Peyer's patch (tissue), 4 donors: ENCODE data around the gene PINLYP. TPM values are rescaled to one million over a fixed set of nuclear protein-coding genes. Genes with fewer than 3 reads are reported as not detected.

ENCODE experiments used
- DNase-seq, 3 donors: peaks; one replicate each; pipeline ENCODE4 v3.0.0-alpha.2; 2017 to 2019
- H3K27ac ChIP-seq, 4 donors: fragments of 200-600 bp; sonication (generic); one replicate each; pipeline ENCODE4 v1.5.1; 2016 to 2019
- H3K27me3 ChIP-seq, 2 donors: fragments of 200-600 bp; sonication (generic); one replicate each; pipeline ENCODE4 v1.5.1; 2019
- H3K36me3 ChIP-seq, 3 donors: fragments of 200-600 bp; sonication (generic); one replicate each; pipeline ENCODE4 v1.5.1; 2016 to 2019
- H3K4me1 ChIP-seq, 4 donors: fragments of 200-600 bp; sonication (generic); one replicate each; pipeline ENCODE4 v1.5.1; 2016 to 2019
- H3K4me3 ChIP-seq, 4 donors: fragments of 200-600 bp; sonication (generic); 1 replicate in 3 of 4; 2 replicates in 1 of 4; pipeline ENCODE4 v1.5.1; 2016 to 2019; ENCODE audit warnings: mild to moderate bottlenecking in 1 of 4
- H3K9me3 ChIP-seq, 4 donors: fragments of 200-600 bp; sonication (generic); one replicate each; pipeline ENCODE4 v1.5.1; 2016 to 2019; ENCODE audit warnings: mild to moderate bottlenecking in 1 of 4
- CTCF ChIP-seq, 6 experiments: fragments of 450-650 bp in 4 of 6; fragments of 200-600 bp in 2 of 6; sonication (generic) in 1 of 6; IDR thresholded peaks; one replicate each; pipeline ENCODE4 v1.5.1; 2017 to 2019; ENCODE audit warnings: antibody characterized with exemption in 6 of 6, mild to moderate bottlenecking in 3 of 6, moderate library complexity in 1 of 6
- POLR2A ChIP-seq, 2 donors: fragments of 450-650 bp; IDR thresholded peaks; one replicate each; pipeline ENCODE4 v1.5.1; 2017; ENCODE audit warnings: antibody characterized with exemption in 2 of 2, mild to moderate bottlenecking in 2 of 2, moderate library complexity in 2 of 2
- total RNA-seq, 4 donors: library from RNA; depleted of rRNA; stranded (reverse); fragments of >200 nt; gene quantifications; one replicate each; pipeline ENCODE4 v1.1.0, GENCODE V29; 2016

The PINLYP gene
- total RNA-seq, 4 donors from 2014 or later = 1.9 to 6.6 (median 2.8) TPM; not detected in 1

GRCh38 chr19:43552616-43553015 lies 23.0 kb upstream of the PINLYP start:
- Histone ChIP-seq H3K4me1 (no peaks in the 10 kb centered on the region), H3K4me3 (no peak overlapping the region), H3K36me3 (peaks cover 0 to 64% (median 0%) of the 10 kb centered on the region in 3 donors), H3K9me3 (no peaks in the 10 kb centered on the region), H3K27me3 (no peaks in the 10 kb centered on the region), H3K27ac (no peak overlapping the region)
- no peak for TF ChIP-seq POLR2A (IDR thresholded peaks at IDR 0.05)
- DNase-seq = no peak

- TF ChIP-seq POLR2A (IDR thresholded peaks at IDR 0.05) = no peak
- TF ChIP-seq CTCF (IDR thresholded peaks at IDR 0.05) = no peak
- no peaks in the 10 kb centered on the region for H3K4me1 ChIP-seq
- H3K27ac ChIP-seq = no peak overlapping the region
- no peaks in the 10 kb centered on the region for H3K27me3 ChIP-seq
- peaks cover 0 to 72% (median 0%) of the 10 kb centered on the region in 3 donors for H3K36me3 ChIP-seq
- no peak overlapping the region for H3K4me3 ChIP-seq
- DNase-seq = no peak
- H3K9me3 ChIP-seq = no peaks in the 10 kb centered on the region
Observed at GRCh38 chr19:43553656-43554055, 21.9 kb upstream of the PINLYP start.

GRCh38 chr19:43554317-43554895 lies 21.2 kb upstream of the PINLYP start:
- Histone ChIP-seq H3K27me3 (no peaks in the 10 kb centered on the region), H3K36me3 (peaks cover 0 to 69% (median 0%) of the 10 kb centered on the region in 3 donors), H3K4me1 (no peaks in the 10 kb centered on the region), H3K9me3 (no peaks in the 10 kb centered on the region), H3K27ac (no peak overlapping the region), H3K4me3 (no peak overlapping the region)
- TF ChIP-seq CTCF (IDR thresholded peaks at IDR 0.05) (no peak), POLR2A (IDR thresholded peaks at IDR 0.05) (no peak)
- DNase-seq = no peak

GRCh38 chr19:43555185-43555770 lies 20.3 kb upstream of the PINLYP start:
- no peak overlapping the region for H3K27ac ChIP-seq
- TF ChIP-seq POLR2A (IDR thresholded peaks at IDR 0.05) (no peak), CTCF (IDR thresholded peaks at IDR 0.05) (peak in 5 of 6 experiments; percentile 41 to 73 (median 63))
- H3K27me3 ChIP-seq = no peaks in the 10 kb centered on the region
- peak; percentile 74 to 91 (median 79) for DNase-seq
- peaks cover 0 to 67% (median 0%) of the 10 kb centered on the region in 3 donors for H3K36me3 ChIP-seq
- no peak overlapping the region for H3K4me3 ChIP-seq
- no peaks in the 10 kb centered on the region for H3K4me1 ChIP-seq
- no peaks in the 10 kb centered on the region for H3K9me3 ChIP-seq

- Histone ChIP-seq H3K9me3 (no peaks in the 10 kb centered on the region), H3K4me1 (peaks cover 0 to 10% (median 4%) of the 10 kb centered on the region in 4 donors), H3K27ac (no peak overlapping the region), H3K36me3 (peaks cover 0 to 23% (median 0%) of the 10 kb centered on the region in 3 donors), H3K27me3 (no peaks in the 10 kb centered on the region), H3K4me3 (no peak overlapping the region)
- DNase-seq = no peak
- no peak for TF ChIP-seq CTCF (IDR thresholded peaks at IDR 0.05)
- TF ChIP-seq POLR2A (IDR thresholded peaks at IDR 0.05) = no peak
Observed at GRCh38 chr19:43560687-43561086, 14.9 kb upstream of the PINLYP start.

- no peak for DNase-seq
- TF ChIP-seq CTCF (IDR thresholded peaks at IDR 0.05) (no peak), POLR2A (IDR thresholded peaks at IDR 0.05) (no peak)
- no peaks in the 10 kb centered on the region for H3K27me3 ChIP-seq
- peaks cover 0 to 10% (median 4%) of the 10 kb centered on the region in 4 donors for H3K4me1 ChIP-seq
- H3K9me3 ChIP-seq = no peaks in the 10 kb centered on the region
- H3K4me3 ChIP-seq = no peak overlapping the region
- H3K36me3 ChIP-seq = peaks cover 0 to 16% (median 0%) of the 10 kb centered on the region in 3 donors
- peak overlapping the region in 1 of 4 donors; percentile 81 for H3K27ac ChIP-seq
Observed at GRCh38 chr19:43561139-43561970, 14.2 kb upstream of the PINLYP start.
